HCT116 (cell line): ENCODE data around the gene ABHD16A. TPM values are rescaled to one million over a fixed set of nuclear protein-coding genes. Genes with fewer than 3 reads are reported as not detected.

ENCODE experiments used
- ATAC-seq: fragments of 200-7000 bp; cut with Tn5 transposase; 2 replicates; pipeline ENCODE4 v1.9.1; 2020; ENCODE audit warnings: mild to moderate bottlenecking, moderate library complexity
- BruUV-seq: library from RNA; stranded (reverse); fragments of 400-500 nt; replicated peaks from 2 replicates; lab custom pipeline; 2021; lab: Mats Ljungman, UMichigan
- CTCF ChIA-PET: fragments of 300-600 bp; sonication (Branson Sonifier 250); formaldehyde crosslinking; loops from one replicate; lab custom pipeline; 2021; ENCODE audit warnings: antibody characterized with exemption; lab: Charles Lee
- POLR2A ChIA-PET: fragments of 300-600, 350-600 bp; sonication (Branson Sonifier 250); formaldehyde crosslinking; loops from one replicate; lab custom pipeline; 2021; ENCODE audit warnings: antibody characterized with exemption; lab: Charles Lee
- RAD21 ChIA-PET, 2 experiments: fragments of 300-600 bp; sonication (Branson Sonifier 250); formaldehyde crosslinking; loops; one replicate each; lab custom pipeline; 2023; ENCODE audit warnings: low total read pairs in 2 of 2; ENCODE audit not compliant: uncharacterized antibody in 2 of 2, unreplicated experiment in 2 of 2, low non-redundant PET in 1 of 2; lab: Charles Lee
- DNase-seq: peaks from one replicate; pipeline ENCODE4 v3.0.0-alpha.2; 2010; ENCODE audit warnings: low read depth, low spot score
- H2AFZ ChIP-seq: fragments of 200-600 bp; shearing (Covaris generic), sonication (generic); 2 replicates; pipeline ENCODE4 v1.6.1; 2017; ENCODE audit warnings: low read depth, mixed run types, mixed read lengths, antibody characterized with exemption, low read length; ENCODE audit not compliant: poor library complexity, severe bottlenecking
- H3K27ac ChIP-seq: 2 replicates; pipeline ENCODE4 v1.5.1; 2012; ENCODE audit warnings: low read depth, low read length
- H3K27me3 ChIP-seq: fragments of 200-600 bp; sonication (generic); 2 replicates; pipeline ENCODE4 v1.6.1; 2016; ENCODE audit warnings: mixed run types, low read length, mixed read lengths; ENCODE audit not compliant: insufficient read depth
- H3K36me3 ChIP-seq, 2 experiments: fragments of 200-500 bp in 1 of 2; fragments of 200-600 bp in 1 of 2; sonication (Bioruptor generic) in 1 of 2; sonication (generic) in 1 of 2; 2 replicates each; pipeline versions ENCODE4 v1.5.1 to v1.6.1; 2014 to 2016; ENCODE audit warnings: low read length in 2 of 2, inconsistent platforms in 1 of 2, mixed read lengths in 1 of 2, mixed run types in 1 of 2; ENCODE audit not compliant: insufficient read depth in 2 of 2, control insufficient read depth in 1 of 2
- H3K4me1 ChIP-seq, 2 experiments: fragments of 200-600 bp in 1 of 2; sonication (generic) in 1 of 2; 2 replicates each; pipeline versions ENCODE4 v1.5.1 to v1.6.1; 2012 to 2017; ENCODE audit warnings: low read length in 2 of 2, inconsistent platforms in 1 of 2, mild to moderate bottlenecking in 1 of 2, mixed read lengths in 1 of 2, mixed run types in 1 of 2, moderate library complexity in 1 of 2; ENCODE audit not compliant: insufficient read depth in 2 of 2, control insufficient read depth in 1 of 2
- H3K4me2 ChIP-seq: fragments of 200-600 bp; sonication (generic); 2 replicates; pipeline ENCODE4 v1.6.1; 2017; ENCODE audit warnings: mixed run types, low read length, mixed read lengths
- H3K4me3 ChIP-seq, 2 experiments: fragments of 200-600 bp in 1 of 2; sonication (generic) in 1 of 2; replicated peaks in 1 of 2; 2 replicates each; pipeline ENCODE4 v1.5.1; 2011 to 2016; ENCODE audit warnings: low read length in 2 of 2, control low read depth in 1 of 2, low read depth in 1 of 2, mild to moderate bottlenecking in 1 of 2, mixed read lengths in 1 of 2, mixed run types in 1 of 2
- H3K79me2 ChIP-seq: fragments of 200-600 bp; sonication (generic); 2 replicates; pipeline ENCODE4 v1.6.1; 2017; ENCODE audit warnings: mild to moderate bottlenecking, mixed run types, low read length, moderate library complexity, mixed read lengths; ENCODE audit not compliant: insufficient read depth
- H3K9ac ChIP-seq: fragments of 200-600 bp; sonication (generic); 2 replicates; pipeline ENCODE4 v1.6.1; 2016; ENCODE audit warnings: low read length, mixed read lengths
- H3K9me2 ChIP-seq: fragments of 200-600 bp; sonication (generic), shearing (Covaris generic); 2 replicates; pipeline ENCODE4 v1.6.1; 2017; ENCODE audit warnings: mixed run types, mild to moderate bottlenecking, moderate library complexity; ENCODE audit not compliant: insufficient read depth
- H3K9me3 ChIP-seq, 2 experiments: fragments of 200-500 bp in 1 of 2; fragments of 200-600 bp in 1 of 2; sonication (Bioruptor generic) in 1 of 2; sonication (generic) in 1 of 2; 2 replicates each; pipeline ENCODE4 v1.6.1; 2014 to 2017; ENCODE audit warnings: low read length in 2 of 2, mixed read lengths in 2 of 2, inconsistent platforms in 1 of 2, low read depth in 1 of 2, mild to moderate bottlenecking in 1 of 2, mixed run types in 1 of 2, moderate library complexity in 1 of 2; ENCODE audit not compliant: control insufficient read depth in 1 of 2, insufficient read depth in 1 of 2
- H4K20me1 ChIP-seq: fragments of 200-600 bp; sonication (generic), shearing (Covaris generic); 2 replicates; pipeline ENCODE4 v1.6.1; 2017; ENCODE audit warnings: mixed run types, mild to moderate bottlenecking, moderate library complexity; ENCODE audit not compliant: insufficient read depth
- CEBPB ChIP-seq: IDR thresholded peaks from 2 replicates; pipeline ENCODE4 v1.6.1; 2012; ENCODE audit warnings: low read depth
- EZH2 ChIP-seq: fragments of 200-600 bp; sonication (generic); IDR thresholded peaks from 2 replicates; pipeline ENCODE4 v1.6.1; 2017; ENCODE audit warnings: antibody characterized with exemption, mixed run types
- FOSL1 ChIP-seq: IDR thresholded peaks from 2 replicates; pipeline ENCODE4 v1.6.1; 2012; ENCODE audit warnings: low read depth
- POLR2AphosphoS5 ChIP-seq: IDR thresholded peaks from 2 replicates; pipeline ENCODE4 v1.6.1; 2011; ENCODE audit warnings: mild to moderate bottlenecking, low read depth, low read length, moderate library complexity
- RAD21 ChIP-seq: IDR thresholded peaks from 2 replicates; pipeline ENCODE4 v1.6.1; 2012; ENCODE audit warnings: low read depth, mild to moderate bottlenecking
- SRF ChIP-seq: IDR thresholded peaks from 2 replicates; pipeline ENCODE4 v1.6.1; 2012; ENCODE audit warnings: low read depth
- TCF7L2 ChIP-seq: IDR thresholded peaks from 2 replicates; pipeline ENCODE4 v1.7.0; 2011; ENCODE audit warnings: borderline replicate concordance, inconsistent platforms; ENCODE audit not compliant: insufficient read depth, insufficient read length; ENCODE audit errors: extremely low read depth
- ZFX ChIP-seq: fragments of 450-650 bp; IDR thresholded peaks from 2 replicates; pipeline ENCODE4 v1.6.1; 2017
- ZNF274 ChIP-seq: fragments of 200-500 bp; sonication (Bioruptor generic); IDR thresholded peaks from 2 replicates; pipeline ENCODE4 v1.6.1; 2014; ENCODE audit warnings: mild to moderate bottlenecking, low read depth, low read length, inconsistent platforms
- intact Hi-C: fragments of 100-400 bp; cut with micrococcal nuclease; formaldehyde crosslinking; loops from 2 replicates; pipeline ENCODE4 v1.10.0; 2022
- total RNA-seq: library from RNA; stranded (reverse); gene quantifications from one replicate; pipeline ENCODE4 v1.2.1, GENCODE V29; 2021; ENCODE audit not compliant: unreplicated experiment
- TF ChIP-seq, protein P1 (sequence below): IDR thresholded peaks from 2 replicates; pipeline ENCODE4 v1.6.1; 2012
- TF ChIP-seq, protein P2 (sequence below), 3 experiments: fragments of 200-600 bp in 1 of 3; sonication (generic) in 1 of 3; IDR thresholded peaks in 2 of 3; conservative IDR thresholded peaks in 1 of 3; 2 replicates each; pipeline ENCODE4 v1.5.1; 2012 to 2017; ENCODE audit warnings: low read depth in 2 of 3, low read length in 2 of 3, antibody characterized with exemption in 1 of 3, borderline replicate concordance in 1 of 3, control low read depth in 1 of 3, mild to moderate bottlenecking in 1 of 3, mixed read lengths in 1 of 3, mixed run types in 1 of 3, moderate library complexity in 1 of 3; ENCODE audit not compliant: insufficient read depth in 1 of 3

ABHD16A gene
- total RNA-seq, 1 experiment from 2014 or later: 32.4 TPM

DNA sequence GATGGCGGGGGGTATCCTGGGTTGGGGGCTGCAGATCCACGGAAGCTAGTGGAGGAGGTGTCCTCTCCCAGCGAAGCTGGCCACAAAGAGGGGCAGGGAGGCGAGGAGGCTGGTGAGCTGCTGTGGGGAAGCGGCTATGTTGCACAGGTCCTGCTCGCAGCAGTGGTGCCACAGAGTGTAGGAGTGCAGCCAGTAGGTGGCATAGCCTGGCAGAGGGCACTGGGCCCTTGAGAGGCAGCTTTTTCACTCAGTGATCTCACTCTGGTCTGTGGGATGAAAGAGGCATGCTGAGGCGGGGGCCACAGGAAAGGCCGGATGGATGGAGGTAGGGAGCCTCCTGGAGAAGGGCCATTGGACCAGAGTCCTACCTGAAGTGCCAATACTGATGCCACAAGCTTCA is 9.2 kb upstream of the ABHD16A start:
- POLR2A ChIA-PET: interaction anchor here (1.1 kb wide), 1 partner anchor 115 kb away, joined by 3 read pairs; the partner anchor contains the start of gene HSPA1B
- ATAC-seq: peak; percentile 70
- RAD21 ChIA-PET: no interaction called here
- BruUV-seq: no TSS peak
- Histone ChIP-seq H3K36me3 (no peaks in the 10 kb centered on the region), H3K27me3 (no peaks in the 10 kb centered on the region), H3K9ac (no peak overlapping the region), H3K9me3 (no peaks in the 10 kb centered on the region), H3K4me1 (peaks cover 16 to 27% of the 10 kb centered on the region in 2 experiments; a peak in 3 of 4 replicates), H3K4me2 (no peak overlapping the region), H4K20me1 (no peaks in the 10 kb centered on the region)
- CTCF ChIA-PET: interaction anchor here (1.0 to 1.5 kb wide), 4 partner anchors 9 to 118 kb away, joined by 3 to 4 read pairs (median 3); partner anchors contain the start of genes ABHD16A and CLIC1
- TF ChIP-seq CEBPB (no peak), ZNF274 (no peak), FOSL1 (no peak), ZFX (no peak), EZH2 (no peak), SRF (no peak), TCF7L2 (no peak), POLR2AphosphoS5 (no peak), RAD21 (peak; percentile 60)
- TF ChIP-seq, protein P1, sequence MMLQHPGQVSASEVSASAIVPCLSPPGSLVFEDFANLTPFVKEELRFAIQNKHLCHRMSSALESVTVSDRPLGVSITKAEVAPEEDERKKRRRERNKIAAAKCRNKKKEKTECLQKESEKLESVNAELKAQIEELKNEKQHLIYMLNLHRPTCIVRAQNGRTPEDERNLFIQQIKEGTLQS: no peak
- TF ChIP-seq, protein P2, sequence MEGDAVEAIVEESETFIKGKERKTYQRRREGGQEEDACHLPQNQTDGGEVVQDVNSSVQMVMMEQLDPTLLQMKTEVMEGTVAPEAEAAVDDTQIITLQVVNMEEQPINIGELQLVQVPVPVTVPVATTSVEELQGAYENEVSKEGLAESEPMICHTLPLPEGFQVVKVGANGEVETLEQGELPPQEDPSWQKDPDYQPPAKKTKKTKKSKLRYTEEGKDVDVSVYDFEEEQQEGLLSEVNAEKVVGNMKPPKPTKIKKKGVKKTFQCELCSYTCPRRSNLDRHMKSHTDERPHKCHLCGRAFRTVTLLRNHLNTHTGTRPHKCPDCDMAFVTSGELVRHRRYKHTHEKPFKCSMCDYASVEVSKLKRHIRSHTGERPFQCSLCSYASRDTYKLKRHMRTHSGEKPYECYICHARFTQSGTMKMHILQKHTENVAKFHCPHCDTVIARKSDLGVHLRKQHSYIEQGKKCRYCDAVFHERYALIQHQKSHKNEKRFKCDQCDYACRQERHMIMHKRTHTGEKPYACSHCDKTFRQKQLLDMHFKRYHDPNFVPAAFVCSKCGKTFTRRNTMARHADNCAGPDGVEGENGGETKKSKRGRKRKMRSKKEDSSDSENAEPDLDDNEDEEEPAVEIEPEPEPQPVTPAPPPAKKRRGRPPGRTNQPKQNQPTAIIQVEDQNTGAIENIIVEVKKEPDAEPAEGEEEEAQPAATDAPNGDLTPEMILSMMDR (IDR thresholded peaks at IDR 0.05 in 2 of 3, conservative IDR thresholded peaks at IDR 0.05 in 1 of 3; ENCODE audit: borderline replicate concordance in 1 of 3, insufficient read depth in 1 of 3, low read depth in 2 of 3, low read length in 2 of 3): peak in 2 of 3 experiments; percentile 22 to 38; a peak in 4 of 6 replicates
- TF ChIP-seq, all 23 proteins: peak for 2
- no peak for DNase-seq
- no peak overlapping the region for H2AFZ ChIP-seq
- intact Hi-C loops: no loop called here
- H3K9me2 ChIP-seq: no peaks in the 10 kb centered on the region
- no peak overlapping the region for H3K27ac ChIP-seq
- no peak overlapping the region for H3K4me3 ChIP-seq
- H3K79me2 ChIP-seq: no peaks in the 10 kb centered on the region
